ENCODE data around the gene PPP1R14D.

Gene PPP1R14D

DNA sequence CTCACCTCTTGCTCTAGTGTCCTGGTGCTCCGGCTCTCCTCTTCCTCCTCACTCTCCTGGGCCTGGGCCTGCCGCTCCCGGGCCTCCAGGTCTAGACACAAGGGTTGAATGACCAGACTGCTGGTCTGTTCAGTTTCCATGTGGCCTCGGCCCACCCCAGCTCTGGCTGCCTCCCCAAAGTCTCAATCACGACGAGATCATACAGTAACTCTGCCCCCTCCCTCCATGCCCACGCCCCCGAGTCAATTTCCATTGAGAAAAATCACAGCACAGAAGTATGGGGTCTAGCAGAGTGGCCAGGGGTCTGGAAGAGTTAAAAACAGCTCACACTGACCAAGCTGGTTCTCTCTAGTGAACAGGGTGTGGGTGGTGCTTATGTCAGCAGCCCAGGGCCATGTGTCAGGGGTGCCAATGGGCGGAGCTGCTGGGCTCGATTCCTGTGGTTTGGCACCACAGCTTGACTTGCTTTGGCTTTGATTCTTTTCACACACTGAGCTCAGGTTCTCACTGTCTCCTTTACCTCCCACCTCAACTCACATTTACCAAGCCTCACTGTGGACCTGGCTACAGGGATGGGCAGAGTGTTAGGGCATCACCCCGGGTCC is 51.9 kb downstream of the PPP1R14D start:
- DNase-seq = no peak

DNA sequence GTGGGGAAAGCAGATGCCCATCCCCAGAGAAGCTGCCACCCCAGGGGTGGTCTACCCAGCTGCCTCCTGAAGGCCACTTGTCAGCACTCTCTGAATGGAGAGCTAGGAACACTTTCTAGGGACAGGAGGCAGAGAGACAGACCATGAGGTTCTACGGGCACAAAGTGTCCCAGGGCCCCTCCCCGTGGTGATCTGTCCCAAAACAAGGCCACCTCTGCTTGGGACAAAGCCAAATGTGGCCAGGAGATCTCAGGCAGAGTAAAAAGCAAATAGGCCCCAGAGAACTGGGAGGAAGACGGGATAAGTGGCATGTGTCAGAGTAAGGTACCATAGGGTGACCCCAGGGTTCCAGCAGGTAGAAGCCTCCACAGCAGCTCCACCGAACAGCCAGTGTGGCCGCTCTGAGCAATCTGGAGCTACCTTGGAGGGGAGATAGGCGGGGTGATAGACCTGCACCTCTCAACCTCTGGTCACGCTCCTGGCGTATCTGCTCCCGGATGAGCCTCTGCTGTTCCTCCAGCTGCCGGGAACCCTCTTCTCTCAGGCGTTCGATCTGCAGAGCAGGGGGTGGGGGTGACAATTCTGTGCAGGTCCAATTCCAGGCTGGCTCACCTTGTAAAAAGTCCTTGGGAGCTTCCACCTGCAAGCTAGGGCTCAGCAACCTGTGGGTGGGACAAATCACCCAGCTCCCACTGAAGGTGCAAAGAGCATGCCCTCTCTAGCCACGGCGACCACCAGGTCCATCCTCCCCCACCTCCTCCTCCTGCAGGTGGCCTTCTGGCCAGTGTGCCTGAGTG is 52.6 kb downstream of the PPP1R14D start:
- DNase-seq = no peak

DNA sequence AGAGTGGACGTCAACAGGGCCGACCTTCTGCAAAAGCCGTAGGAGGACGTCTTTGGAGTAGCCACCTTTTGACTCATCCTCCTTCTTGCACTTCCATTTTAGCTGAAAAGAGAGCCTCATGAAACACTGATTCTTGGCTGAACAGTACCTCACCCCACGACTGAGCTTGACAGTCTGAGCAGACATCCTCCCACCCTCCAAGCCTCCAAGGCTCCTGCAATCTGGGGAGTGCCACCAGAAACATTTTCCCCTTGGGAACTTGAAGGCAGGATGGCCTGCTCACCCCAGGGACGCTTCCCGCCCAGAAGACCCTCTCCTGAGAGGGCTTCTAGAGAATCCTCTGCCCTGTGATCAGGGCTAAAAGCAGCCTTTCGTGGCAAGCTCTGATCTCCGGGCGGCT is 53.5 kb downstream of the PPP1R14D start:
- DNase-seq = no peak

DNA sequence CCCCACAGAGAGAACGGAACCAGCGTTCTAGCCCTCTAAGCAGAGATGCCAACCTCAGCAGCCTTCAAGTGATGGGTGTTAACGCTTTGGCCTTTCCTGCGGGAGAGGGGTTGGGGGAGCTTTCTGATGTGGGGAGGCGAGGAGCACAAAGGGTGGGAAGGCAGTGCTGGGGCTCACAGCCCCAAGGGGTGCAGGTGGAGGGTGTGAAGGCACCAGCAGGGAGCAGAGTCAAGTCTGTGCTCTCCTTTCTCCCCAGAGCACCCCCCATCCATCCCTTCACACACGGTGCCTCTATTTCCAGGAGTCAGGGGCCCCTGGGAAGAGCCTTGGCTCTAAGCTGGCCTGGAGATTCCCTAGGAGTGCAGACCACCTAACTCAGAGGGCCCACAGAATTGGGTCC is 54.6 kb downstream of the PPP1R14D start:
- DNase-seq = no peak

DNA sequence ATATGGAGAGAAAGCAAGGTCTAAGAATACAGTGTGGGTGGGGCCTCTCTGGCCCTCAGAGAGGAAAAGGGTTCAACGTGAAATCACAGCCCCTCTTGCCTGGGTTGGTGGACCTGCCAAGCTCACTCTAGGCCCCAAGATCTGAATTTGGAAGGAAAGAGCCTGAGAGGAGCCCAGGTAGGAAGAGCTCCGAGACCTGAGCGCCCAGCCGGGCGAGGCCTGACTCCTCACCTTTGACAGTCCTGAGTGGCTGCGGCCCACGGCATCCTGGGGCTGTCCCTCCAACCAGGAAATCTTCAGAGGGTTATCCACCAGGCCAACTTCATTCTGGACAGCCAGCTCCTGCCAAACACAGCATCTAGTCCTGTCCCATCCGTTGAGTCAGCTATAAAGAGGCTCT is 55.0 kb downstream of the PPP1R14D start:
- no peak for DNase-seq

DNA sequence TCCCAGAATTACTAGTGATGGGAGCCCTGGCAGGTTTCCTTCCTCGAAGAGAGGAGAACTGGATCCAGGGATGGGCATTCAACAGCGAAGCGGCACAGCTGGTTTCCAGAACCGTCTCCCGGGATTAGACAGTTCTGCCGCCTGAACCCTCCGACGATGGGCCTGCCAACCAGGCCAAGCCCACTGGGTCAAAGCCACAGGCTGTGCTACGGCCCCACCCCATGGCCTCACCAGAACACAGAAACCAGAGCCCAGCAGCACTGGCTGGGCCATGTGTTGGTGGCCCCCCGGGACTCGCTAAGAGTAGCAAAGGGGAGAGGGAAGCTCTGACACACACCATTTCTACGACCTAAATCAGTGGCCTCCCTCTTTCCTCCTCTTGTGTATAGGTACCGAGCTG is 56.5 kb downstream of the PPP1R14D start:
- DNase-seq = no peak

DNA sequence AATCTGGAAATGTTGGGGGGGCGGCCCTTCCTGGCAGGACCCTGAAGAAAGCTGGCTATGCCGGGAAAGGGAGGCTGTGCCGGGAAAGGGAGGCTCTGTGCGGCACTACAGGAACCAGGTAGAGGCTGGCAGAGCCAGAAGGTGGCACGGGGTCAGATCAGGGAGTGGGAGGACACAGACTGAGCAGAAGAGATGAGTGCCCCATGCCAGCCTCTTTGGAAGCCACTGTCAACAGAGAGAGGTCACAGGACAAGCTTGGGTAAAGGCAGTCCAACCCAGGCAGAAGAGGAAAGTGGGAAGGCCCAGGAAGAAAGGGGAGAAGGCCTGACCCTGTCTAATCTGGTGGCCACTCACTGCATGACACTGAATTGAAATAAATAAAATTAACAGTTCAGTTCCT is 57.3 kb downstream of the PPP1R14D start:
- no peak for DNase-seq

DNA sequence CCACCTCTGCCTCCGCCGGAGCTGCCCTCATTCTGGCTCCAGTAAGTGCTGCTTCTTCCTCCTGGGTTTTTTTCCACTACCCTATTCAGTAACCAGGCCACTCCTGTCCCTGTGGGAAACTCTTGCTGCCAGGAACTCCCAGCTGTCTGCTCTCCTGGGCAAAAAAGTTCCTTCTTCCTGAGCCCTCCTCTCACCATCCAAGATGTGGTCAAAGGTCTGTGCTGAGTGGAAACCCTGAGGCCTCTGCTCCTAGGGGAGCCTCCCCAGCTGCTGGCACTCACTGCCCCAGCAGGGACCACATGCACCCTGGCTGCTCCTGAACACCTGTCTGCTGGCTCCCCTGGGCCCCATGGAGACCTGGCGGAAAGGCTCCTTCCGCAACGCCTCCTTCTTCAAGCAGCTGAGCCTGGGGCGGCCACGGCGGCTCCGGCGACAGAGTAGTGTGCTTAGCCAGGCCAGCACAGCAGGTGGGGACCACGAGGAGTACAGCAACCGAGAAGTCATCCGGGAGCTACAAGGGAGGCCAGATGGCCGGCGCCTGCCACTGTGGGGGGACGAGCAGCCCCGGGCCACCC is 58.3 kb downstream of the PPP1R14D start:
- no peak for DNase-seq

DNA sequence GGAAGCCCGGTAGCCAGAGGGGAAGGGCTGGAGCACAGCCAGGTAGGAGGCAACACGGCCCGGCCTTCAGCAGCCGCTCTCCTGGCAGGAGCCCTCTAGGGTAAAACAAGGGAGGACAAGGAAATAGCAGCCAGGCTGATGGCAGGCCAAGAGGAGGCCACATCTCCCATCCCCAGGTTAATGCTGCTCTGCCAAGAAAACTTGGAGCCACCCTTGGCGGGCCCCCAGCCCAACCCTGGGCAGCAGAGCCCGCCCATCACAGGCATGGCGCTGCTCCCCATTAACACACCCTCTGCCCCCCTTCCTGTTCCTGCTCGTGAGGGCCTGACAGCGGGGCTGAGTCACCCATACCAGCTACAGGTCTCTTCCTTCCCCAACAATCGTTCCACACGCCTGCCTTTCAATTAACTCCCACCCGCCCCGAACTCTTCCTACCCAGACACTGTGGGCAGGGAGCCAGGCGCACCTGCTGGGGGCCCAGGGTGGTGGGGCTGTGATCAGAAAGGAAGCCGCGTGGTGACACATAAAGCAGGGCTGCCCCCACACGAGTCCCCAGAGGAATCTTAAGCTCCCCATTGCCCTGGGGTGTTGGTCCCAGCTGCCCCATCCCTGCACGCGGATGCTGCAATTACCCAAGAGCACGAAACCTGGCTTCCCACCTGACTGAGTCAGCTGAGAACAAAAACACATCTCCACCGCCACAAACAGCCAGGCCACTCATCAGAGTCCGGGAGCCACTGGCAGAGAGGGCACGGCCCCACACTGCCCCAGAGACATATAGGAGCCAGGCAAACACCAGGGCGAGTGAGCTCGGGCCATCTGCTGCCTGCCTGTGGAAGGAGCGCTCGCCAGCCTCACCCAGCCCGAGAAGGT is 59.0 kb downstream of the PPP1R14D start, which contains the start of gene C15orf62:
TSS of gene C15orf62 (plus strand) at position 707 of the 873 bp plus-strand sequence. CDS start 516 bp downstream, outside the sequence.
- peak; percentile 27 for DNase-seq

DNA sequence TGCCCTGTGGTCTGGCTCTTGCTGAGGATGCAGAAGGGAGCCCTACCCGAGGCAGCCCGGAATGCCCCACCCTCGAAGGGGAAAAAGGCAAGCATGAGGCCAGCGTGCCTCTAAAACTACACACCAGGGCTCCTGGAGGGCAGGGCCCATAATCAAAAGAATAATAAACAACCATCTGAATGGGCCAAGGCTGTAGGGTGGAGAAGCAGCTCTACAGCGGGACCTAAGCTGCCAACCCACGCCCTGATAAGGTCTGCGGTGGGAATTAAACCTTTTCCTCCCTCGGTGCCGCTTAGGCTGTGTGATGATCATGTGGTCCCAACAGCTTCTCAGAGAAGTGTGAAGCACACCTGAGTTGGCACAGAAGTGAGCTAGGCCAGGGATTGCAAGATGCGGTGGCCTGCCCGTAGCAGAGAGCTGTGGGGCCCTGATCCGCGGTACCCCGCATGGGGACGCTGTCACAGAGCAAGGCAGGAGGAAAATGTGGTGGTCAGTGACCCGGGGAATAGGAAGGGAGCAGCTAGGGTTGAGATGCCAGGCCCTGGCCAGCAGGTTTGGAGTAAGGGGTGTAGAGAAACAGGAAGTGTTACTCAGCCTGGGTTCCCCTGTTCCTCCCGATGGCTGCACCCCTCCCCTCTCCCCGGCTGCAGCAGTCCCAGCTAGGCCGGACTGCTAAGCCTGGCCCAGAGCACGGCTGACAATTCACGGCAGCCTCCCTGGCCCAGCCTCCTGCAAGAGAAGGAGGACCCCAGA is 59.8 kb downstream of the PPP1R14D start:
- DNase-seq = no peak

DNA sequence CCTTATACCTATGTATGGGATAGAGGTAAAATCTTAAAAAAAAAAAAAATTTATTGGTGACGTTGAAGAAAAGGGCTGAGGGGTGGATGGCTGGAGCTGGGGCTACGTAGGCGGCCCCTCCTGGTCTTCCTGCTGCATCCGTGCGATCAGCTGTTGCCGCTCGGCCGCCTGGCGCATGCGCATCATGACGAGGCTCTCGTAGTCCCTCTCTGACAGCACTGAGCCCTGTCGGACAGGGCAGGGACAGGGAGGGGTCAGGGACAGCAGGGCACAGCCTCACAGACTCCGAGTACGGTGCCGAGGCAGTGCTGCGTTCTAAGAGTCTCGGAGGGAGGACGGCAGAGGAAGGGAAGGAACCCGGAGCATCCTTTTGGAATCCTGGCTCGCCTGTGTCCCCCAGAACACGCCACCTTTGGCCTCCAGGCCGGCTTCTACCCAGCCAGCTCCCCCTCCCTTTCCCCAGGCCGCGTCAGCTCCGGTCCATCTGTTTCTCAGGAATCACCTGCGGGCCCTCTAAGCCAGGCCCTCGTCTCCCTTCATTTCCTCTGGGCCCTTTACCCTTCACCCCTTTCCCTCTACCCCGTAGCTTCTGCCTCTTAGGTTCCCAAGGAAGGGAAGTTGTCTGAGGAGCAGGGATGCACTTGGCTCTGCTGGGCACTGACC is 60.5 kb downstream of the PPP1R14D start:
- DNase-seq = no peak

DNA sequence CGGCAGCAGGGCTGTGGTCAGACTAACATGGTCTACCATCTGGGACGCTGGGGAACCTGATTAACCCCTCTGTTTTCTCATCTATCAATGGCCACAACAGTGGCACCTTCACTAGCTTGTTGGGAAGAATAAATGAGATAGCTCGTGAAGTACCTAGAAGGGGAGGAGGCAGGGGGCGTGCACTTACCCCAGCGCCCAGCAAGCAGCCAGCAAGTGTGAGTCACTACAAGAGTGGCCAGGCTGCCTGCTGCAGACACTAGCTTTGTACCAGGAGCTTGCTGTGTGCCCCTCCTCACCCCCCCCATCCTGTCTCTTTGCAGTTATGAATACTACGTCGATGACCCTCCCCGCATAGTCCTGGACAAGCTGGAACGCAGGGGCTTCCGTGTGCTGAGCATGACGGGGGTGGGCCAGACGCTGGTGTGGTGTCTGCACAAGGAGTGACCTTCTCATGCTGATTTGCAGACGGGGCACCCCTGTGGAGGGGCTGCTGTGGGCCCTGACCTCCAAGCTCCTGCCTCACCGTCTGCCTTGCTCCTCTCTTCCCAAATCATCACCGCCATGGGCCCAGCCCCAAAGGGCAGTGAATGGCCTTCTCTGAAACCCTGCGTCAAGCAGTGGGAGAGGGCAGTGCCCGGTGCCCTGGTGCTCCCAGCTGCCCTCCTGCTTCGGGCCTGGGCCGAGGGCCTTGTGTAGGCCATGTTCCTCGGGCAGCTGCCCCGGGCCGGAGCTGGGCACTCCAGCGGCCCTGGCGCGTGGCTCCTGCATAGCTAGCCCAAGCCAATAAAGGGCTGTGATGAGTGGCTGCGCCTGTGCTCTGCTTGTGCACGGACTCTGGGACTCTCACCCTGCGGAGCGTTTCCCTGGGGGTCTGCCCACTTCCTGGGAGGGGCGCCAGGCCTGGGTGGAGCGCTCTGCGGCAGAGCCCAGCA is 61.3 kb downstream of the PPP1R14D start:
- no peak for DNase-seq

DNA sequence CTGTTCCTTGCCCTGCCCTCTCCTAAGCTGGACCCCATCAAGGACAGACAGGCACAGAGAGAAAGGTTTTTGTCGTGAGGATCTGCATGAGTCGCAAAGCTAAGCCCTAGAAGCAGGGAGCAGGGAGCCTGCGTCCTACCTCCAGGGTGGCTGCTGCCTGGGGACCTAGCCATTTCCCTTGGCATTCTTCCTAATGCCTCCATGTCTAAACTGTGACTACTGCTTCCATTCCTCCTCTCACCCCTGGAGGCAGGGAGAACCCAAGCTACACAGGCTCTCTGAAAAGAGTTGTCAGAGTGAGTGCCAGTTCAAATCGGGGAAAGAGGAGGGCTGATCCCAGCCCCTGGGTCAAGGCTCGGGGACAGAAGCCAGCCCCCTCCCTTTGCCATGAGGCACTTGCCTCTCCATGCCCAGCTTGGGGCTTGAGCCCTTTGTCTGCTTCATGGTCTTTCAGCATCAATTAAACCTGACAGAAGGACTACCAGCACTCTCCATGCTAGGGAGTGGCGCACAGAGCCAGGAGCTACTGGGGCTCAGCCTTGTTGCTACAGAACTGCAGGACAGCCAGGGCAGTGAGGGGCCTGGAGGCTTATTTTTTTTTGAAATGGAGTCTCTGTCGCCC is 62.2 kb downstream of the PPP1R14D start:
- DNase-seq = no peak
